OCI-LY7 (cell line): ENCODE measurements around the gene TTLL5. TPM values are rescaled to one million over a fixed set of nuclear protein-coding genes. Genes with fewer than 3 reads are reported as not detected.

Experiments used
- BruUV-seq: library from RNA; stranded (reverse); fragments of 400-500 nt; replicated peaks from 2 replicates; lab custom pipeline; 2021; lab: Mats Ljungman, UMichigan
- CTCF ChIA-PET: fragments of 300-600 bp; sonication (Branson Sonifier 250); formaldehyde crosslinking; loops from one replicate; lab custom pipeline; 2022; ENCODE audit warnings: antibody characterized with exemption; ENCODE audit not compliant: unreplicated experiment; lab: Charles Lee
- POLR2A ChIA-PET: fragments of 300-600 bp; sonication (Branson Sonifier 250); formaldehyde crosslinking; loops from one replicate; lab custom pipeline; 2022; ENCODE audit warnings: antibody characterized with exemption; lab: Charles Lee
- DNase-seq: peaks from one replicate; pipeline ENCODE4 v3.0.0-alpha.2; 2015; ENCODE audit warnings: low spot score
- H2AFZ ChIP-seq: fragments of 200-600 bp; sonication (generic), shearing (Covaris generic); 2 replicates; pipeline ENCODE4 v1.6.1; 2014; ENCODE audit warnings: mild to moderate bottlenecking, antibody characterized with exemption, low read length, moderate library complexity
- H3K27ac ChIP-seq: fragments of 200-600 bp; sonication (generic); 2 replicates; pipeline ENCODE4 v1.5.1; 2014; ENCODE audit warnings: mixed run types, low read depth, mild to moderate bottlenecking, moderate library complexity, low read length, inconsistent platforms; ENCODE audit not compliant: poor library complexity, severe bottlenecking
- H3K36me3 ChIP-seq: fragments of 200-600 bp; sonication (generic); 2 replicates; pipeline ENCODE4 v1.6.1; 2014; ENCODE audit warnings: mild to moderate bottlenecking, antibody characterized with exemption, low read length, moderate library complexity, mixed read lengths; ENCODE audit not compliant: insufficient read depth
- H3K4me1 ChIP-seq: fragments of 200-600 bp; sonication (generic); 2 replicates; pipeline ENCODE4 v1.5.1; 2014; ENCODE audit warnings: mild to moderate bottlenecking, low read length; ENCODE audit not compliant: insufficient read depth, poor library complexity, severe bottlenecking
- H3K4me2 ChIP-seq: fragments of 200-600 bp; sonication (generic); 2 replicates; pipeline ENCODE4 v1.6.1; 2014; ENCODE audit warnings: mild to moderate bottlenecking, low read length
- H3K4me3 ChIP-seq: fragments of 200-600 bp; sonication (generic); 2 replicates; pipeline ENCODE4 v1.5.1; 2014; ENCODE audit warnings: mild to moderate bottlenecking, low read depth, low read length; ENCODE audit not compliant: poor library complexity, severe bottlenecking
- H3K79me2 ChIP-seq: fragments of 200-600 bp; sonication (generic); 2 replicates; pipeline ENCODE4 v1.6.1; 2016; ENCODE audit warnings: low read depth, mild to moderate bottlenecking, low read length, moderate library complexity, mixed read lengths; ENCODE audit not compliant: insufficient read depth
- H3K9me2 ChIP-seq: fragments of 200-600 bp; sonication (generic); 2 replicates; pipeline ENCODE4 v1.6.1; 2016; ENCODE audit warnings: mild to moderate bottlenecking, low read length, mixed read lengths; ENCODE audit not compliant: insufficient read depth
- H3K9me3 ChIP-seq: fragments of 200-600 bp; sonication (generic); 2 replicates; pipeline ENCODE4 v1.6.1; 2014; ENCODE audit warnings: mild to moderate bottlenecking, mixed run types, low read length, mixed read lengths
- H4K20me1 ChIP-seq: fragments of 200-600 bp; sonication (generic); 2 replicates; pipeline ENCODE4 v1.6.1; 2014; ENCODE audit warnings: mild to moderate bottlenecking, antibody characterized with exemption, low read length, moderate library complexity, mixed read lengths; ENCODE audit not compliant: insufficient read depth
- EZH2phosphoT487 ChIP-seq: fragments of 200-600 bp; sonication (generic); IDR thresholded peaks from 2 replicates; pipeline ENCODE4 v1.6.1; 2018; ENCODE audit warnings: low read depth, borderline replicate concordance, mild to moderate bottlenecking, mixed run types, antibody characterized with exemption, low read length, moderate library complexity, mixed read lengths
- intact Hi-C: fragments of 100-400 bp; cut with micrococcal nuclease; formaldehyde crosslinking; loops from one replicate; pipeline ENCODE4 v1.10.0; 2022; ENCODE audit not compliant: unreplicated experiment
- total RNA-seq, 2 experiments: library from RNA; depleted of rRNA in 1 of 2; stranded (reverse); fragments of >200 nt in 1 of 2; shearing (Covaris generic) in 1 of 2; gene quantifications; 2 replicates each; pipeline ENCODE4 v1.2.3, GENCODE V29; 2014 to 2022
- TF ChIP-seq, protein P1 (sequence below): fragments of 200-600 bp; sonication (generic); conservative IDR thresholded peaks from 2 replicates; pipeline ENCODE4 v1.5.1; 2014; ENCODE audit warnings: mild to moderate bottlenecking, antibody characterized with exemption, low read length, moderate library complexity, mixed read lengths

TTLL5 gene
- total RNA-seq, 2 experiments from 2014 or later: 34.3 to 55.6 TPM

DNA sequence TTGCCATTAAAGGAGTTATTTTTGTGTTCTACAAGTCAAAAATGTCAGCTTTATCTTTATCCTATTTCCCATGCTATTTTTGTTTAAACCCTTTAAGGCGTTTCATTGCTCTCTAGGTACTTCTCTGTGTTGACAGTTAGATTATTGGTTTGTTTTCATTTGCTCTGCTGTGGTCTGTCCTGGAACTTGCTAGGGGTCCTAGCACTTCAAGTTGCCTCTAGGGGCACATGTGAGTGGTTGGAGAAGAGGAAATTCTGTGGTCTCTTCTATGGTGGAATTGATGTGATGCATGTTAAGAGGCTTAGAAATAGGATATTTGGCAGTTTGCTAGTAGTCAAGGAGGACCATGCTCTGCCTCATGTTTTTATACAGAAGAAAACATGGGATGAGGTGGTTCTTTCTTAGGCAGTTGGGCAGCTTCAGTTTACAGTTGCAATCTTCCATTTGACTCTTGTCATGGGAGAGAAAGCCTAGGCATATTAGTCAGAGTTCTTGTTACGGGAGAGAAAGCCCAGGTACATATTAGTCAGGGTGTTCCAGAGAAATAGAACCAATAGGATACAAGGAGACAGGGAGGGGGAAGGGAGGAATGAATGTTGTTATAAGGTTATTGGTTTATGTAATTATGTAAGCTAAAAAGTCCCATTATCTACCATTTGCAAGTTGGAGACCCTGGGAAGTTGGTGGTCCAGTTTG, 14.4 kb downstream of the TTLL5 start:
- no peak for TF ChIP-seq EZH2phosphoT487
- TF ChIP-seq, protein P1, sequence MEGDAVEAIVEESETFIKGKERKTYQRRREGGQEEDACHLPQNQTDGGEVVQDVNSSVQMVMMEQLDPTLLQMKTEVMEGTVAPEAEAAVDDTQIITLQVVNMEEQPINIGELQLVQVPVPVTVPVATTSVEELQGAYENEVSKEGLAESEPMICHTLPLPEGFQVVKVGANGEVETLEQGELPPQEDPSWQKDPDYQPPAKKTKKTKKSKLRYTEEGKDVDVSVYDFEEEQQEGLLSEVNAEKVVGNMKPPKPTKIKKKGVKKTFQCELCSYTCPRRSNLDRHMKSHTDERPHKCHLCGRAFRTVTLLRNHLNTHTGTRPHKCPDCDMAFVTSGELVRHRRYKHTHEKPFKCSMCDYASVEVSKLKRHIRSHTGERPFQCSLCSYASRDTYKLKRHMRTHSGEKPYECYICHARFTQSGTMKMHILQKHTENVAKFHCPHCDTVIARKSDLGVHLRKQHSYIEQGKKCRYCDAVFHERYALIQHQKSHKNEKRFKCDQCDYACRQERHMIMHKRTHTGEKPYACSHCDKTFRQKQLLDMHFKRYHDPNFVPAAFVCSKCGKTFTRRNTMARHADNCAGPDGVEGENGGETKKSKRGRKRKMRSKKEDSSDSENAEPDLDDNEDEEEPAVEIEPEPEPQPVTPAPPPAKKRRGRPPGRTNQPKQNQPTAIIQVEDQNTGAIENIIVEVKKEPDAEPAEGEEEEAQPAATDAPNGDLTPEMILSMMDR: peak; percentile 61
- BruUV-seq: no TSS peak
- Histone ChIP-seq H3K79me2 (no peaks in the 10 kb centered on the region), H3K36me3 (peaks cover 41% of the 10 kb centered on the region), H3K9me3 (no peaks in the 10 kb centered on the region), H3K9me2 (no peaks in the 10 kb centered on the region), H3K4me2 (no peak overlapping the region), H2AFZ (no peak overlapping the region), H3K27ac (no peak overlapping the region), H3K4me3 (no peak overlapping the region), H4K20me1 (0 out of 2 replicates have a peak, but pooled peaks cover 4% of the 10 kb centered on the region), H3K4me1 (no peaks in the 10 kb centered on the region)
- DNase-seq: peak; percentile 20
- CTCF ChIA-PET: no interaction called here
- POLR2A ChIA-PET: no interaction called here
- intact Hi-C loops: no loop called here

DNA sequence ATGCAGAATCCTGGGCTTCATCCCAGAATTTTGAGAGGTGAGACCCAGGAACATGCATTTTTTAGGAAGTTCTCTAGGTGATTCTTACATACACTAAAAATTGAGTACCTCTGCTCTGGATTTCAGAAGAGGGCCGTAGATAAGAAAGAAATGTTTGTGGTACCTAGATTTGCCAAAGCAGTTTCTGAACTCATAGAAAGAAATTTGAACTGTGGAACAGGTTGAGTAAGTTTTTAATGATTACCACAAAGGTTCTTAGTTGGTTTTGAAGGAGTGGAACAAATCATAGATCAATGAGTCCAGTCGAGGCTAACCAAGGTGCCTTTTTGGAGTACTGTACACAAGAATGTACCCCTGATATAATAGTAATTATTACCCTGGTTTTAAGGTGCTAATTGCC, 24.9 kb downstream of the TTLL5 start:
- DNase-seq: no peak
- ChIA-PET POLR2A (interaction anchor here (0.6 to 0.7 kb wide), 2 partner anchors 158 to 273 kb away, joined by 3 to 6 read pairs; no protein-coding TSS in a partner anchor), CTCF (no interaction called here)
- H3K4me2 ChIP-seq: no peak overlapping the region
- H3K9me2 ChIP-seq: no peaks in the 10 kb centered on the region
- H3K4me3 ChIP-seq: no peak overlapping the region
- H3K27ac ChIP-seq: no peak overlapping the region
- intact Hi-C loops: no loop called here
- no peak for TF ChIP-seq EZH2phosphoT487
- TF ChIP-seq, protein P1: no peak
- no peaks in the 10 kb centered on the region for H3K9me3 ChIP-seq
- no peaks in the 10 kb centered on the region for H4K20me1 ChIP-seq
- no peak overlapping the region for H2AFZ ChIP-seq
- BruUV-seq: no TSS peak
- H3K79me2 ChIP-seq: no peaks in the 10 kb centered on the region
- H3K4me1 ChIP-seq: no peaks in the 10 kb centered on the region
- peaks cover 53% of the 10 kb centered on the region for H3K36me3 ChIP-seq

DNA sequence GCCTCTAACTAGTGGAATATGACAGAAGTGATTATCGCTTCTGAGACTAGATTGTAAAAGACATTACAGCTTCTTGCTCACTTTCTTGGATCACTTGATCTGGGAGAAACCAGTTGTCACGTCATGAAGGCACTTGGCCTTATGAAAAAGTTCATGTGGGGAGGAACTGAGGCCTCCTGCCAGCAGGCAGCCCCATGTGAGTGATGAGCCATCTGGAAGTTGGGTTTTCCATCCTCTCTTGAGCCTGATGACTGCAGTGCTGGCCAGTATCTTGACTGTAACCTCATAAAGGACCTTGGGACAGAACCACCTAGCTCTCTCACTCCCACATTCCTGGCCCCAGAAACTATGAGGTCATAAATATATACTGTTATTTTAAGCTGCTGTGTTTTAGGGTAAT, 28.0 kb downstream of the TTLL5 start:
- no peaks in the 10 kb centered on the region for H3K9me2 ChIP-seq
- H3K9me3 ChIP-seq: no peaks in the 10 kb centered on the region
- no peak overlapping the region for H3K27ac ChIP-seq
- TF ChIP-seq, protein P1: no peak
- no peak for TF ChIP-seq EZH2phosphoT487
- CTCF ChIA-PET: no interaction called here
- BruUV-seq: no TSS peak
- DNase-seq: no peak
- intact Hi-C loops: no loop called here
- H3K4me3 ChIP-seq: no peak overlapping the region
- no peak overlapping the region for H3K4me2 ChIP-seq
- H4K20me1 ChIP-seq: no peaks in the 10 kb centered on the region
- no peak overlapping the region for H2AFZ ChIP-seq
- H3K4me1 ChIP-seq: no peaks in the 10 kb centered on the region
- peaks cover 59% of the 10 kb centered on the region for H3K36me3 ChIP-seq
- POLR2A ChIA-PET: no interaction called here
- H3K79me2 ChIP-seq: no peaks in the 10 kb centered on the region
